ENCODE data around the gene TPSAB1.

The TPSAB1 gene

GRCh38 chr16:1261131-1261892, 20.8 kb downstream of the TPSAB1 start:
- no peak for TF ChIP-seq CTCF (IDR thresholded peaks at IDR 0.05; ENCODE audit: low read depth, low read length, missing control alignments)
- no peak for DNase-seq (ENCODE audit: extremely low read depth, low read depth)
- no peak overlapping the region for H3K4me3 ChIP-seq (replicated peaks; ENCODE audit: low read depth, low read length)

GRCh38 chr16:1262210-1262845, 21.8 kb downstream of the TPSAB1 start:
- no peak for TF ChIP-seq CTCF (IDR thresholded peaks at IDR 0.05; ENCODE audit: low read depth, low read length, missing control alignments)
- no peak for DNase-seq (ENCODE audit: extremely low read depth, low read depth)
- H3K4me3 ChIP-seq (replicated peaks; ENCODE audit: low read depth, low read length) = no peak overlapping the region

GRCh38 chr16:1262846-1263221, 22.3 kb downstream of the TPSAB1 start:
- no peak for TF ChIP-seq CTCF (IDR thresholded peaks at IDR 0.05; ENCODE audit: low read depth, low read length, missing control alignments)
- no peak overlapping the region for H3K4me3 ChIP-seq (replicated peaks; ENCODE audit: low read depth, low read length)
- DNase-seq (ENCODE audit: extremely low read depth, low read depth) = no peak

- TF ChIP-seq CTCF (IDR thresholded peaks at IDR 0.05; ENCODE audit: low read depth, low read length, missing control alignments) = no peak
- DNase-seq (ENCODE audit: extremely low read depth, low read depth) = no peak
Observed at GRCh38 chr16:1263591-1264344, 23.3 kb downstream of the TPSAB1 start.

GRCh38 chr16:1264345-1265089, 24.0 kb downstream of the TPSAB1 start:
- DNase-seq (ENCODE audit: extremely low read depth, low read depth) = no peak
- TF ChIP-seq CTCF (IDR thresholded peaks at IDR 0.05; ENCODE audit: low read depth, low read length, missing control alignments) = no peak

More at GRCh38 chr16:1263591-1264344, 23.3 kb downstream of the TPSAB1 start:
- H3K4me3 ChIP-seq (replicated peaks; ENCODE audit: low read depth, low read length) = no peak overlapping the region

GRCh38 chr16:1265090-1265630, 24.7 kb downstream of the TPSAB1 start:
- no peak for TF ChIP-seq CTCF (IDR thresholded peaks at IDR 0.05; ENCODE audit: low read depth, low read length, missing control alignments)
- no peak overlapping the region for H3K4me3 ChIP-seq (replicated peaks; ENCODE audit: low read depth, low read length)
- DNase-seq (ENCODE audit: extremely low read depth, low read depth) = no peak

More at GRCh38 chr16:1264345-1265089, 24.0 kb downstream of the TPSAB1 start:
- H3K4me3 ChIP-seq (replicated peaks; ENCODE audit: low read depth, low read length) = no peak overlapping the region

All from HFF-Myc (cell line).